Stimulated activated naive CD4-positive, alpha-beta T cell treated with Interleukin-2 at 50 U/mL for 16 hours (primary cell): ENCODE measurements around the gene CNTNAP2.
"Not testable (repeated sequence)": the region's sequence is repeated elsewhere in the genome, so short reads cannot be mapped to it uniquely, and the experiment has no call there.

Experiments
- DNase-seq: peaks from one replicate; lab custom pipeline; 2025; lab: John Stamatoyannopoulos, UW

Gene CNTNAP2

GRCh38 chr7:148304456-148304855, 2187.9 kb downstream of the CNTNAP2 start:
- DNase-seq: no peak

GRCh38 chr7:148306759-148307158, 2190.2 kb downstream of the CNTNAP2 start:
- DNase-seq: no peak

GRCh38 chr7:148318102-148318811, 2201.7 kb downstream of the CNTNAP2 start:
- no peak for DNase-seq

DNA sequence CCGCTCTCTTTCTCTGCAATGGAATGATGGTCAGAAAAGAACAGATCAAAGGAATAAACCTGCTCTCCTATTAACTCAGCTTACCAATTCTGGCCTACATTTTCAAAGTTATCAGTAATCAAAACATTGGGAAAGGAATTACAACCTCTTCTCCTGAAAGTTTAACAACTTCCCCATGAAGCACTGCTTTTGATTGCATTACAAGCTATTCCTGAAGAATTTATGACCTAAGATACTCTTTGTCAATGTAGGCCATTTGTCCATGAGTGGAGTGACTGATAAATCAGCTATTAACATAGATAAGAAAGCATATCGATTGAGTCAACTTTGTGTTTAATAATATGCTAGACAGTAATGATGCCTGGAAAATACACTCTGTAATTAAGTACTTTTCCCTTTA, 2202.2 kb downstream of the CNTNAP2 start:
- DNase-seq: no peak

DNA sequence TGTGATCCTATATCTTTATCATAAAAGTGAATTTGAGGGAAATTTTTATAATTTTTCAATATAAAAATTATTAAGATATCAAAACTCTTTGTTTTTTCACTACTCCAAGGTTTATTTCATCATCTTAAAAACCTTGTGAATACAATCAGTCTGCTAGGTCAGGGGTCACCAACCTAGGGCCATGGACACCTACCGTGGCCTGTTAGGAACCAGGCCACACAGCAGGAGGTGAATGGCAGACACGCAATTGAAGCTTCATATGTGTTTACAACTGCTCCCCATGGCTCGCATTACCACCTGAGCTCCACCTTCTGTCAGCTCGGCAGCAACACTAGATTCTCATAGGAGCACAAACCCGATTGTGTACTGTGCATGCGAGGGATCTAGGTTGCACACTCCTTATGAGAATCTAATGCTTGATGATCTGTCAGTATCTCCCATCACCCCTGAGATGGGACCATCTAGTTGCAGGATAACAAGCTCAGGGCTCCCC, 2202.8 kb downstream of the CNTNAP2 start:
- no peak for DNase-seq

GRCh38 chr7:148325208-148325607, 2208.6 kb downstream of the CNTNAP2 start:
- DNase-seq: no peak

DNA sequence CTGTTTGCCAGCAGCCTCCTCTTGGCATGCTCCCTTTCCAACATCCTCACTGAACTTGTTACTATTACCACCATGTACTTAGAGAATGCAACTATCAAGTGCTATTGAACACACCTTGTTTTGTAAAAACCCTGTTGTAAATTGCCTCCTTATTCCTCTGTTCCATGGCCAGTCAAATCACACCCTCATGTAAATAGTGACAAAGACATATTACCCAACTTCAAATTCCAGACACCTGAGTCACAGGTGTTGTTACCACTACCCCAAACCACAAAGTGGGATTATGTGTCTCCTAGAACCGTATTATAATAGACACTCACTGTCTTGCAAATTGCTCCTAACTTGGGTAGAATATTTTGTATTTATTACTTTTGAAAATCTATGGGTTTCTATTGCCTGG, 2210.8 kb downstream of the CNTNAP2 start:
- no peak for DNase-seq

- DNase-seq: no peak
Measured at GRCh38 chr7:148328906-148329305, 2212.3 kb downstream of the CNTNAP2 start.

DNA sequence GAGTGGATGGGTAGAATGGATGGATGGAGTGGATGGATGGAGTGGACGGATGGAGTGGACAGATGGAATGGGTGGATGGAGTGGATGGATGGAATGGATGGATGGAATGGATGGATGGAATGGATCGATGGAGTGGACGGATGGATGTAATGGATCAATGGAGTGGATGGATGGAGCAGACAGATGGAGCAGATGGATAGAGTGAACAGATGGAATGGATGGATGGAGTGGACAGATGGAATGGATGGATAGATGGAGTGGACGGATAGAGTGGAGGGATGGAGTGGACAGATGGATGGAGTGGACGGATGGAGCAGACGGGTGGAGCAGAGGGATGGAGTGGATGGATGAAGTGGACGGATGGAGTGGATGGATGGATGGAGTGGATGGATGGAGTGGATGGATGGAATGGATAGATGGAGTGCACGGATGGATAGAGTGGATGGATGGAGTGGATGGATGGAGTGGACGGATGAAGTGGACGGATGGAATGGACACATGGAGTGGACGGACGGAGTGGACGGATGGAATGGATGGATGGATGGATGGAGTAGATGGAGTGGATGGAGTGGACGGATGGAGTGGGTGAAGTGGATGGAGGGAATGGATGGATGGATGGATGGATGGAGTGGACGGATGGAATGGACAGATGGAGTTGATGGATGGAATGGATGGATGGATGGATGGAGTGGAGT, 2213.7 kb downstream of the CNTNAP2 start:
- DNase-seq: no peak

DNA sequence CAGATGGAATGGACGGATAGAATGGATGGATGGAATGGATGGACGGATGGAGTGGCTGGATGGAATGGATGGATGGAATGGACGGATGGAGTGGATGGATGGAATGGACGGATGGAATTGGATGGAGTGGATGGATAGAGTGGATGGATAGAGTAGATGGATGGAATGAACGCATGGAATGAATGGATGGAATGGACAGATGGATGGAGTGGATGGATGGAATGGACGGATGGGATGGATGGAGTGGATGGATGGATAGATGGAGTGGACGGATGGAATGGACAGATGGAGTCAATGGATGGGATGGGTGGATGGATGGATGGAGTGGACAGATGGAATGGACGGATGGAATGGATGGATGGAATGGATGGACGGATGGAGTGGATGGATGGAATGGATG, 2214.2 kb downstream of the CNTNAP2 start:
- no peak for DNase-seq

DNA sequence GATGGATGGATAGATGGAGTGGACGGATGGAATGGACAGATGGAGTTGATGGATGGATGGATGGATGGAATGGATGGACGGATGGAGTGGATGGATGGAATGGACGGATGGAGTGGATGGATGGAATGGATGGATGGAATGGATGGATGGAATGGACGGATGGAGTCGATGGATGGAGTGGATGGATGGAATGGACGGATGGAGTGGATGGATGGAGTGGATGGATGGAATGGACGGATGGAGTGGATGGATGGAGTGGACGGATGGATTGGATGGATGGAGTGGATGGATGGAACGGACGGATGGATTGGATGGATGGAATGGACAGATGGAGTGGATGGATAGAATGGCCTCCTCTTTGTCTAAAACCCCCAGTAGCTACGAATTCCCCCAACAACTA, 2214.9 kb downstream of the CNTNAP2 start:
- not testable (repeated sequence) for DNase-seq

DNA sequence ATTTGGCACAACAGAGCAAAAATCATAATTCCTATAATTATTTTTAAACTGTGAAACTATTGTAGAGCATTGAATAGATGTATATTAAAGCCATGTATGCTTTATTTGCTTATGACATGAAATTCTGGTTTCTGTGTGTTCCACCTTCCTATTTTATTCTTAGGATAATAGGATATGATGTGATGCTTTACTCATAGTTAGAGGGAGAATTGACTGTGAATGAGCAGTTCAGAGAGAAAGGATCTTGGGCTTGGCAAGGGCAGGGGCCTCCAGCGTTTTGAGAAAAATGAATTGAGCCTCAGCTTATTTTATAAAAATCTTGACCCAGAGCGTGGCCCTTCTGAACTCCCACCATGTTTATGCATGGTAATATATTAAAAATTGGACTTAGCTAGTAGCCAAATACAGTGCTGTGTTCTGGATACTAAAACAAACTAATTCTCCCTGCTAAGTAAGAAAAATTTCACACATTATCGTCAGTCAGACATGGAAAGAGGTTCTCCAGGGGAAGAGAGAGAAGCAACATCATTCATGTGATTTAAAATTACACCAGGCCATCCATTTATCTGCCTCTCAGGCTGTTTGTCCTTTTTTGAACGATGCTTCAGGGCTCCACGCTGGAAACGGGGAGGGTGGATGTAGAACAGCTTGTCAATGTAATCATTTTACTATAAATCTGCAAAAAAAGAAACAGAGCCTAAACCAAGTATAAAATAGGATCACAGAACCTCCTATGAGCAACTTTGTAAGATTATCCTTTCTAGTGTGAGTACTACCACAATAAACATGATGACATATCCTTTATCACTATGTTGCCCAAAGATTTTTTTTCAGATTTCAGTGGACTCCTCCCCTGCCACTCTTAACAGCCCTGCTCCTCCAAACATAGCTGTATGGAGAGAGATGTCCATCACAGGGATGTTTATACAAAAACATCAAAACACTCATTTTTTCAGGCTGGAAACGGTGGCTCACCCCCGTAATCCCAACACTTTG, 2215.9 kb downstream of the CNTNAP2 start:
- no peak for DNase-seq

DNA sequence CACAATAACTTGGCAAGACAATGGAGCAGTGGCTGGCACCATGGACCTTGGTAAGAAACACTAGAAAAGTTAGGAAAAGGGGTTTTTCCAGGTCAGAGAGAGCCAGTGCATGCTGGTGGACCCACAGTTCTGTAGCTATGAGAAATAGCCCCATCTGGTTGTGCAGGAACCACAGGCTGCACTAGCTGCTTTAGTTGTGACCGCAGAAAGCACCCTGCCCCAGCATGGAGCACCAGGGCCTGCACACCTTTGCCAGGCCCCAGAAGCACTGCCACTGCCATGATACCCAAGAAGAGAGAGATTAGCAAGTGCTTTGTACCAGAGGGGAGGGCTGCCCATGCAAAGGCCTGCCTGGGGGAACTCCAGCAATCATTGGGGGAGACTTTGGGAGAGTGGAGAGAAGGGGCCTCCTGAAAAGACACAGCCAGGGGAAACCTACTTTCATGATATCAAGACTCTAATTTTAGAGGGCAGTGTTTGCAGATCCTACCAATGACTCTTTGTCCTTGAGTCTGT, 2217.9 kb downstream of the CNTNAP2 start:
- DNase-seq: no peak

GRCh38 chr7:148334959-148335577, 2218.5 kb downstream of the CNTNAP2 start:
- no peak for DNase-seq

DNA sequence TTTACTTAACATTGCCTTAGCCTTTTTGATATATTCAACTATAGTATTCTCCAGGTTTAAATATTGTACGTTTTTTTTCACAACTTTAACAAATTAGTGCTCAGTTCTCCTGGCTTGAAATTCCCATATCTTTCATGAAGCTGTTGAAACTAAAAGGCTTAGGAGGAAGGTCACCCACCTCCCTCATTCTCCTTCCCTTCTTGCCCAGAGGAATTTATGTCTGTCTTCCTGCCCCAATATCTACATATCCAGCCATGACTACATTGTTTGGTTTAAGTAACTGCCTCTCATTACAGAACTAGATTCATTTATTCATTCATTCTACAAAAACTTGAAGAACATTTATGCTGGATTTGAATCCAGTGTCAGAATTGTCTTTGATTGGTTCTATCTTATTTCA, 2219.2 kb downstream of the CNTNAP2 start:
- DNase-seq: no peak

DNA sequence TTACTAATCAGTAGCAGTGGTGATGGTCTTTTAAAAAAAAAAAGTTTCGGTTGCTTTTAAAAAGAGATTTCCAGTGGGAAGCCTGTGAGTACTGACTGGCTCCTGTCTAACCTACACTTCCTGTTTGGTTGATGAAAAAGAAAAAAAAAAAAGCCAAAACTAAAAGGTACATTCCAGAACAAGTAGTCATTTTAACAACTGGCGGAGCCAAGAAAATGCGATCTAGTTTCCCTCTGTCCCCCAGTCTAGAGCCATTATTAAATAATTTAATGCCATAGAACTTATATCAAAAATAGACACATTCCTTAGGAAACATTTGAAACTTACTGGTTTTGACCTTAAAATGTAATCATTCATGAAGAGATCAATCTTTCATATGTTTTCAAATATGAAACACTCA, 2219.8 kb downstream of the CNTNAP2 start:
- no peak for DNase-seq

DNA sequence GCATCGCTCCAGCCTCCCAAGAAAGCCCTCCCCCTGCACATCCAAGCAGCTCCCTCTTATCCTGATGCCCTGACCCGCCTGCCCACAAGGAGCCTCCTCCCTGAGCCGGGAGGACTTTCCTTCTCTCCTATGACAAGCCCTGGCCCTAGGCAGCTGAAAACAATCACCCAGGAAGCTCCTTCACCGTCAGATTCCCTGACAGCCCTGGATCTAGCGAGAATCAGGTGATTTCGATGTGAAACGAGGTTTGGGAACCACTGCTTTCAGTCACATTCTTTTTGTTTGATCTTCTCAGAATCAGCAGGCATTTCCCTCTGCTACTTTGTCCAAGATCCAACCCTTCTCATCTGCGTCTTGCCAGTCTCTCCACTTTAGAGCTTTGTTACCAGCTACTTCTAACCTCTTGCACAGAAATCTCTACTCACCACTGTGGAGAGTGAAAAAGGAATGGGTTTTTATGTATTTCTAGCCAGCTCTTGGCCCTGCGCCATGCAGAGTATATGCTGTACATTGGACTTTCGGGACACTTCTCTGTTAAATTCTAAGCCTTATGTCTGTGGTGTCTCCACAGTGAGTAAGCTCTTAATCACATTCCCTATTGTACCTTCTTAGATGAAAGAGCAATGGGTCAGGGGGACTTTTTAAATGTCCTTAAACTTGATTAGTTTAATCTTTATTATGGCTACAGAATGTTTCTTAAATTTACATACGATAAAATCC, 2220.8 kb downstream of the CNTNAP2 start:
- DNase-seq: no peak

DNA sequence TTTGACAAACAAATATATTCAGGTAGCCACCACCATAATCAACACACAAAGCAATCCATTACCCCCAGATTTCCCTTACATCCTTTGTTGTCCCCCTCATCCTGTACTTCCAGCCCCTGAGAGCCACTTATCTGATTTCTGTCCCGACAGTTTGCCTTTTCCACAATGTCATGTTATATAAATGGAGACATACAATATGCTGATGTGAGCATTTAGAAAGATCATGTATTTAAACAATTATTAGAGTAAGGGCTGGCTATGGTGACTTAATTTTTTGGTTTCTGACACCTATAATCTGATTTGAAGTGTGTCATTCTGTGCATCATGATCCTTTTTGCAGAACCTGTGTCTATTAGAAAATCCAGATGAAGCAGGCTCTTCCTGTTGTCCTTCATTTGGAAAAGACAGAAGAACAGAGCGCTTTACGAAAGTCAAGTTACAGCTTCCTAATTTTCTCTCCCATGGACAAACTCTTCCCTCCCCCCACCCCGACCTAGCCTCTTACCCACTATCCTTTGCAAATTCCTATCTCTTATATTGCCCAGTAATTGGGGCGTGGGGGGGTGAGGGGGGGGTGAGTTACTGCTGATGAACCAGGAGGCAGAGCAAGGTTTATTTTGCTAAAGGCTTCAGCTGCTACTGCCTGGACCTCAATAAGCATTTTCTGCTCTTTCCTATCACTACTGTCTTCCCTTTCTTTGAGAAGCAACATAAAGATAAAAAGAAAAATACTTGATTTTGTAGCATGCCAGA, 2221.6 kb downstream of the CNTNAP2 start:
- DNase-seq: no peak

GRCh38 chr7:148340438-148341280, 2224.1 kb downstream of the CNTNAP2 start:
- DNase-seq: no peak
